GM23248 (cell line): ENCODE measurements around the gene GALNT2. TPM values are rescaled to one million over a fixed set of nuclear protein-coding genes. Genes with fewer than 3 reads are reported as not detected.

ENCODE experiments used
- DNase-seq: peaks from one replicate; pipeline ENCODE4 v3.0.0-alpha.2; 2015
- H2AFZ ChIP-seq: fragments of 200-600 bp; sonication (generic); 2 replicates; pipeline ENCODE4 v1.6.1; 2016; ENCODE audit warnings: antibody characterized with exemption
- H3F3A ChIP-seq: fragments of 200-600 bp; sonication (generic); 2 replicates; pipeline ENCODE4 v1.6.1; 2016; ENCODE audit warnings: mild to moderate bottlenecking, antibody characterized with exemption, mixed run types; ENCODE audit not compliant: insufficient read depth
- H3K27ac ChIP-seq: fragments of 200-600 bp; sonication (generic); 2 replicates; pipeline ENCODE4 v1.5.1; 2016; ENCODE audit warnings: mild to moderate bottlenecking
- H3K27me3 ChIP-seq: fragments of 200-600 bp; sonication (generic); replicated peaks from 2 replicates; pipeline ENCODE4 v1.6.1; 2016; ENCODE audit warnings: mild to moderate bottlenecking; ENCODE audit not compliant: insufficient read depth
- H3K36me3 ChIP-seq: fragments of 200-600 bp; sonication (generic); 2 replicates; pipeline ENCODE4 v1.6.1; 2016; ENCODE audit warnings: low read depth, mild to moderate bottlenecking
- H3K4me1 ChIP-seq: fragments of 200-600 bp; sonication (generic); 2 replicates; pipeline ENCODE4 v1.6.1; 2016; ENCODE audit warnings: mild to moderate bottlenecking; ENCODE audit not compliant: insufficient read depth
- H3K4me2 ChIP-seq: fragments of 200-600 bp; sonication (generic); one replicate; pipeline ENCODE4 v1.6.1; 2016; ENCODE audit warnings: mild to moderate bottlenecking; ENCODE audit not compliant: unreplicated experiment
- H3K4me3 ChIP-seq: fragments of 200-600 bp; sonication (generic); 2 replicates; pipeline ENCODE4 v1.5.1; 2016; ENCODE audit warnings: mild to moderate bottlenecking
- H3K79me2 ChIP-seq: fragments of 200-600 bp; sonication (generic); 2 replicates; pipeline ENCODE4 v1.6.1; 2016; ENCODE audit warnings: mild to moderate bottlenecking; ENCODE audit not compliant: insufficient read depth
- H3K9ac ChIP-seq: fragments of 200-600 bp; sonication (generic); 2 replicates; pipeline ENCODE4 v1.6.1; 2016; ENCODE audit warnings: mild to moderate bottlenecking
- H3K9me2 ChIP-seq: fragments of 200-600 bp; sonication (generic); 2 replicates; pipeline ENCODE4 v1.6.1; 2016; ENCODE audit warnings: mixed run types, mild to moderate bottlenecking, moderate library complexity; ENCODE audit not compliant: insufficient read depth
- H3K9me3 ChIP-seq: fragments of 200-600 bp; sonication (generic); one replicate; pipeline ENCODE4 v1.6.1; 2017; ENCODE audit warnings: low read depth
- H4K20me1 ChIP-seq: fragments of 200-600 bp; sonication (generic); 2 replicates; pipeline ENCODE4 v1.6.0; 2016; ENCODE audit not compliant: insufficient read depth
- EZH2 ChIP-seq: fragments of 200-600 bp; sonication (generic); IDR thresholded peaks from 2 replicates; pipeline ENCODE4 v1.6.1; 2018; ENCODE audit warnings: antibody characterized with exemption, mild to moderate bottlenecking; ENCODE audit not compliant: insufficient read depth, poor library complexity, severe bottlenecking
- EZH2phosphoT487 ChIP-seq: fragments of 200-600 bp; sonication (generic); IDR thresholded peaks from 2 replicates; pipeline ENCODE4 v1.6.1; 2018; ENCODE audit warnings: antibody characterized with exemption, moderate library complexity, mild to moderate bottlenecking, low read depth; ENCODE audit not compliant: insufficient read depth
- WGBS, 2 experiments: methylation state at CpG; one replicate each; pipeline ENCODE4 v1.1.6; 2015 to 2017; ENCODE audit warnings: low lambda C conversion rate in 2 of 2, low coverage in 1 of 2; ENCODE audit errors: missing lambda C conversion rate in 2 of 2; 5-methylcytosine and 5-hydroxymethylcytosine counted together
- in situ Hi-C: fragments of 300-500 bp; cut with MboI; formaldehyde crosslinking; loops from 2 replicates; pipeline ENCODE4 v1.15.0; 2020
- polyA plus RNA-seq: library from polyadenylated mRNA; unstranded; fragments of >200 nt; fragmentation: Nextera tagmentation; extraction: Ambion mirVana; gene quantifications from 2 replicates; pipeline ENCODE4 v1.2.1, GENCODE V29; 2016
- total RNA-seq: library from RNA; depleted of rRNA; stranded (reverse); fragments of >200 nt; shearing (Covaris generic); gene quantifications from 2 replicates; pipeline ENCODE4 v1.2.3, GENCODE V29; 2014

Gene GALNT2
- total and polyA plus RNA-seq, 2 experiments from 2014 or later = 111 to 124 TPM

DNA sequence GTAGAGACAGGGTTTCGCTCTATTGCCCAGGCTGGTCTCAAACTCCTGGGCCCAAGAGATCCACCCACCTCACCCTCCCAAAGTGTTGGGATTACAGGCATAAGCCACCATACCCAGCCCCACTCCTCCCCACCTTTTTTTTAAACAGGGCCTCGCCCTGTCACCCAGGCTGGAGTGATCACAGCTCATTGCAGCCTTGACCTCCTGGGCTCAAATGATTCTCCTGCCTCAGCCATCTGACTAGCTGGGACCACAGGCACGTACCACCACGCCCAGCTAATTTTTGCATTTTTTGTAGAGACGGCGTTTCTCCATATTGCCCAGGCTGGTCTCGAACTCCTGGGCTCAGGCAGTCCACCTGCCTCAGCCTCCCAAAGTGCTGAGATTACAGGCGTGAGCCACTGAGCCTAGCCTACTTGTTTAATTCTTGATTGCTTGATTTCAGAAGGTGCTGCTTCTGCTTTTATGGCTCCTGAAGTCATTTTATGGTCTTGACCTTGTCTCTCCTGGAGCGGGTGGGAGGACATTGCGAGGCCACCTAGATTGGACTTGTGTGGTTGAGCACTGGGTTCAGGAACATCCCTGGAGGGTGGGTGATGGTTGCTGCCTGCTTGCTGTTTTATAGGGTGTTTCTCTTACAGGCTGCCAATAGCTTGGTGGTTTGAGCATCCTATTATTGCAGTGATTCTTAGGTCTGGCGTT is 81.9 kb downstream of the GALNT2 start:
- H3F3A ChIP-seq = no peaks in the 10 kb centered on the region
- peaks cover 100% of the 10 kb centered on the region for H3K79me2 ChIP-seq
- 94 to 96% methylated on average over 11 of the region's 11 CpGs for WGBS, 2 experiments
- H3K9ac ChIP-seq = no peak overlapping the region
- DNase-seq = no peak
- no peaks in the 10 kb centered on the region for H3K36me3 ChIP-seq
- TF ChIP-seq EZH2phosphoT487 (no peak), EZH2 (no peak)
- no peaks in the 10 kb centered on the region for H3K27me3 ChIP-seq
- no peaks in the 10 kb centered on the region for H3K9me3 ChIP-seq
- no peaks in the 10 kb centered on the region for H3K9me2 ChIP-seq
- peaks cover 8% of the 10 kb centered on the region for H3K4me1 ChIP-seq
- no peak overlapping the region for H3K4me2 ChIP-seq
- peaks cover 7% of the 10 kb centered on the region; the same call in 1 of the 2 replicates for H4K20me1 ChIP-seq
- in situ Hi-C loops = no loop called here
- no peak overlapping the region for H2AFZ ChIP-seq
- H3K4me3 ChIP-seq = no peak overlapping the region
- no peak overlapping the region for H3K27ac ChIP-seq

DNA sequence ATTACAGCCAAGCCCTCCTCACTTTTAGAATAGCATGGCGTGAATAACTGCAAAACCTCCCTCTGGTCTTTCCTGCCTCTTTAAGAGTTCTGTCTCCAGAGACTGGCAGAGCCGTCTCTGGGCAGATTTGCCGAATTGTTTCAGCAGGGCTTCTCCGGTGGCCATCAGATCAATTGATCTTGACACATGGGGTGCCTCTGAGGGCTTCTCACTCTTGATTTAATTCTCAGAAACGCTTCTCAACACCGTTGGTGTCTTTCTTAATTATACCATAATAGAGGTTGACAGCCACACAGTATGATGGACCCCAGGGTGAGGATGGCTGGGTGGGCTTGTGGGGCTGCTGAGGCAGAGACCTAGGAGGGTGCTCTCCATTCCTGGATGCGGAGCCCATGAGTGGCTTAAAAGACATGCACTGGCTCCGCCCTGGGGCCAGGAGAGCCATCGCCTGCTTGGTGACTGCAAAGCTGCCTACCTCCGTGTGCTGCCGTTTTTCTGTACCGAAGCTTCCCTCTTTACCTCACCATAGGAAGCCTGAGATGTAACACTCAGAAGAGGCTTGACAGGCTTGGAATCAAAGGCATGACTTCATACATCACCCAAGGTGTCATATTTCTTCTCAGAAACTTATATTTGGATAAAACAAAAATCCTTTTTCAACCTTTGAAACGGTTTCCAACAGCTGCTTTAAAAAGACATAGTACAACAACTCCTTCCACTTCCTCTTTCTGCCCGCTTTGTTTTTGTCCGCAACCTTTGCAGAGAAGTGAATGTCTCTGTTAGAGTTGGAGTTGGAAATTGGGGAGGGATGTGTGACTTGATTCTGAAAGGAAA is 82.9 kb downstream of the GALNT2 start:
- peaks cover 100% of the 10 kb centered on the region for H3K79me2 ChIP-seq
- H3K4me2 ChIP-seq = no peak overlapping the region
- H2AFZ ChIP-seq = no peak overlapping the region
- TF ChIP-seq EZH2phosphoT487 (no peak), EZH2 (no peak)
- no peaks in the 10 kb centered on the region for H3K36me3 ChIP-seq
- no peaks in the 10 kb centered on the region for H3K27me3 ChIP-seq
- WGBS, 2 experiments = 87 to 91% methylated on average over 15 of the region's 15 CpGs
- in situ Hi-C loops = no loop called here
- no peak overlapping the region for H3K4me3 ChIP-seq
- no peak for DNase-seq
- H3K9ac ChIP-seq = no peak overlapping the region
- no peaks in the 10 kb centered on the region for H3F3A ChIP-seq
- H3K27ac ChIP-seq = no peak overlapping the region
- peaks cover 7% of the 10 kb centered on the region; the same call in 1 of the 2 replicates for H4K20me1 ChIP-seq
- peaks cover 16% of the 10 kb centered on the region for H3K4me1 ChIP-seq
- H3K9me3 ChIP-seq = no peaks in the 10 kb centered on the region
- H3K9me2 ChIP-seq = no peaks in the 10 kb centered on the region

DNA sequence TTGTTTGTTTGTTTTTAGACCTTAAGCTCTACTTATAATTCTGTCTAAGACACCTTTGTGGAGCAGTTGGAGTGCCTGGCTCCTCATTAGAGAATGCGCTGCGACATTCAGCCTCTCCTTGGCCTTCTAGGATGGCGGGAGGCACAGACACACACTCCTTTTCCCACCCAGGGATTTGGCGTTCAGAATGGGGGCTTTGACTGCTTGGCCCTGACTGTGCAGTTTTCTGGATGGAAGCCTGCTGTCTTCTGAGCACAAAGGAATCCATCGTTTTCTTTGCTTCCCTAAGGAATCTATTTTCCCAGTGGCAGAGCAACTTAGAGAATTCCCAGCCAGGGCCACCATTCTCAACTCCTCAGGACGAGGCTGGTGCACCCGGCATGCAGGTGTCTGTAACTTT is 83.6 kb downstream of the GALNT2 start:
- Histone ChIP-seq H3K9me3 (no peaks in the 10 kb centered on the region), H3K79me2 (peaks cover 100% of the 10 kb centered on the region), H3K9me2 (no peaks in the 10 kb centered on the region), H3K4me2 (no peak overlapping the region), H4K20me1 (peaks cover 5% of the 10 kb centered on the region; the same call in 1 of the 2 replicates), H3K36me3 (no peaks in the 10 kb centered on the region), H3F3A (no peaks in the 10 kb centered on the region), H2AFZ (no peak overlapping the region), H3K27me3 (no peaks in the 10 kb centered on the region), H3K4me3 (no peak overlapping the region), H3K4me1 (peaks cover 16% of the 10 kb centered on the region), H3K27ac (no peak overlapping the region), H3K9ac (no peak overlapping the region)
- DNase-seq = no peak
- in situ Hi-C loops = no loop called here
- TF ChIP-seq EZH2phosphoT487 (no peak), EZH2 (no peak)
- 73 to 76% methylated on average over 7 of the region's 7 CpGs for WGBS, 2 experiments

DNA sequence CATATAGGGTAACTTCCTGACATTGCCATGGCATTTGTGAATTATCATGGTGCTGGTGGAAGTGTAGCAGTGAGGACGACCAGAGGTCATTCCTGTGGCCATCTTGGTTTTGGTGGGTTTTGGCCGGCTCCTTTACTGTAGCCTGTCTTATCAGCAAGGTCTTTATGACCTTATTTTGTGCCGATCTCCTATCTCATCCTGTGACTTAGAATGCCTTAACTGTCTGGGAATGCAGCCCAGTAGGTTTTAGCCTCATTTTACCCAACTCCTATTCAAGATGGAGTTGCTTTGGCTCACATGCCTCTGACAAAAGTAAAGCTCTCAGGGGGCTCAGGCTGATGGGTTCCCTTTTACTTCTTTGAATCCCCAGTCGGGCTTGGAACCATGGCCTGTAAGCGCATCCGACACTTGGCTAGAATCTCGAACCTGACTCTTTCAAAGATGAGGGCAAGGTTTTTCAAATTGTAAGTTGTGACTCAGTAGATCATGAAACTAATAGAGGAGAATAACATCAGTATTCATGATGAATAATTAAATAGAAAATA is 85.0 kb downstream of the GALNT2 start:
- peaks cover 100% of the 10 kb centered on the region for H3K79me2 ChIP-seq
- H3K4me2 ChIP-seq = no peak overlapping the region
- H3K9me3 ChIP-seq = no peaks in the 10 kb centered on the region
- H3K9me2 ChIP-seq = no peaks in the 10 kb centered on the region
- no peak overlapping the region for H2AFZ ChIP-seq
- H3K4me1 ChIP-seq = peaks cover 16% of the 10 kb centered on the region
- H3K9ac ChIP-seq = no peak overlapping the region
- whole genome bisulfite sequencing, 2 experiments = 96 to 98% methylated on average over 7 of the region's 7 CpGs
- in situ Hi-C loops = no loop called here
- no peaks in the 10 kb centered on the region for H3K27me3 ChIP-seq
- no peak overlapping the region for H3K4me3 ChIP-seq
- H3K27ac ChIP-seq = no peak overlapping the region
- DNase-seq = no peak
- H4K20me1 ChIP-seq = no peaks in the 10 kb centered on the region
- no peaks in the 10 kb centered on the region for H3K36me3 ChIP-seq
- no peak for TF ChIP-seq EZH2phosphoT487
- TF ChIP-seq EZH2 = no peak
- H3F3A ChIP-seq = no peaks in the 10 kb centered on the region
